ENCODE data around the gene SLC17A2. TPM values are rescaled to one million over a fixed set of nuclear protein-coding genes. Genes with fewer than 3 reads are reported as not detected.
A peak's percentile ranks its signal among the peaks of the same experiment; 100 is the strongest.

Gene SLC17A2
- total and polyA plus RNA-seq, 2 of the 4 experiments (the other 2 are of a cell fraction) = not detected

- no peak overlapping the region for H2BK120ac ChIP-seq (ENCODE audit: low read depth, low read length)
- no peak overlapping the region for H3K14ac ChIP-seq (replicated peaks; ENCODE audit: low read depth, low read length)
- no peak overlapping the region for H3K23ac ChIP-seq (ENCODE audit: low read depth, low read length)
- CTCF ChIA-PET = interaction anchor here (0.5 kb wide), 1 partner anchor 1232 kb away, joined by 3 read pairs; no protein-coding TSS in a partner anchor
- no peak overlapping the region for H2AK9ac ChIP-seq (replicated peaks; ENCODE audit: low read depth, low read length, poor library complexity)
- no peak for ATAC-seq (ENCODE audit: low read depth)
- no peak overlapping the region for H2AFZ ChIP-seq (replicated peaks; ENCODE audit: low read length, poor library complexity)
- no peak overlapping the region for H4K5ac ChIP-seq (ENCODE audit: low read depth, low read length)
- no peak overlapping the region for H3K27ac ChIP-seq (ENCODE audit: insufficient read depth, low read length)
- TF ChIP-seq MAFK (IDR thresholded peaks at IDR 0.05; ENCODE audit: low read depth, low read length) (peak; percentile 69), RAD21 (IDR thresholded peaks at IDR 0.05; ENCODE audit: low read length) (no peak), SMC3 (IDR thresholded peaks at IDR 0.05; ENCODE audit: low read depth, low read length) (no peak)
- H3K4ac ChIP-seq (ENCODE audit: low read depth, low read length) = no peak overlapping the region
- no CpG with 5 or more reads among the region's 1 CpG for WGBS, 2 experiments (ENCODE audit: extremely low coverage in 2 of 2, insufficient read length in 1 of 2)
- no peak overlapping the region for H2BK5ac ChIP-seq (ENCODE audit: low read depth, low read length, poor library complexity, severe bottlenecking)
- no peak overlapping the region for H3K4me3 ChIP-seq (ENCODE audit: insufficient read depth, low read depth, low read length)
- POLR2A ChIA-PET (ENCODE audit: unreplicated experiment) = no interaction called here
- H3K79me1 ChIP-seq (ENCODE audit: low read depth in 1 of 2, low read length in 2 of 2) = no peaks in the 10 kb centered on the region
- H3K4me1 ChIP-seq (ENCODE audit: control insufficient read depth, insufficient read depth, low read length) = no peaks in the 10 kb centered on the region
- no peaks in the 10 kb centered on the region for H4K20me1 ChIP-seq (ENCODE audit: insufficient read depth, low read length)
- H3K9ac ChIP-seq (ENCODE audit: low read depth, low read length) = no peak overlapping the region
- intact Hi-C loops (cut with micrococcal nuclease) = no loop called here
- H3K9me3 ChIP-seq (ENCODE audit: control insufficient read depth, insufficient read depth, low read length) = no peaks in the 10 kb centered on the region
- no peaks in the 10 kb centered on the region for H3K36me3 ChIP-seq (ENCODE audit: control insufficient read depth, insufficient read depth, low read length)
- no TSS peak for BruUV-seq (replicated peaks)
- H4K91ac ChIP-seq (ENCODE audit: insufficient read depth, low read depth, low read length) = no peak overlapping the region
- H3K56ac ChIP-seq (ENCODE audit: extremely low read depth, insufficient read depth, low read length) = no peak overlapping the region
- in situ Hi-C loops (cut with MboI; ENCODE audit: low sequenced_read_pairs) = no loop called here
- dilution Hi-C loops (cut with HindIII; ENCODE audit: low sequenced_read_pairs, unreplicated experiment) = no loop called here
- no peak overlapping the region for H3K4me2 ChIP-seq (ENCODE audit: low read depth, low read length)
- no peak overlapping the region for H2BK20ac ChIP-seq (ENCODE audit: low read depth, low read length)
- no peaks in the 10 kb centered on the region for H3K9me1 ChIP-seq (ENCODE audit: insufficient read depth, low read length)
- no peak overlapping the region for H3K18ac ChIP-seq (ENCODE audit: low read depth, low read length)
- H4K8ac ChIP-seq (ENCODE audit: low read depth in 2 of 2, low read length in 2 of 2) = no peak overlapping the region
- no peak overlapping the region for H2BK15ac ChIP-seq (ENCODE audit: low read depth, low read length)
- DNase-seq = no peak
- H2AK5ac ChIP-seq (ENCODE audit: low read depth, low read length) = no peak overlapping the region
- H3K27me3 ChIP-seq (ENCODE audit: control insufficient read depth, insufficient read depth, low read length) = no peaks in the 10 kb centered on the region
Measured at GRCh38 chr6:25869840-25870239, 60.7 kb downstream of the SLC17A2 start.

Measured in IMR-90 (cell line).